ENCODE results near the gene CARD19. TPM values are rescaled to one million over a fixed set of nuclear protein-coding genes. Genes with fewer than 3 reads are reported as not detected.

CARD19 gene
- total RNA-seq, 1 donor from 2014 or later, result 35.8 TPM

DNA sequence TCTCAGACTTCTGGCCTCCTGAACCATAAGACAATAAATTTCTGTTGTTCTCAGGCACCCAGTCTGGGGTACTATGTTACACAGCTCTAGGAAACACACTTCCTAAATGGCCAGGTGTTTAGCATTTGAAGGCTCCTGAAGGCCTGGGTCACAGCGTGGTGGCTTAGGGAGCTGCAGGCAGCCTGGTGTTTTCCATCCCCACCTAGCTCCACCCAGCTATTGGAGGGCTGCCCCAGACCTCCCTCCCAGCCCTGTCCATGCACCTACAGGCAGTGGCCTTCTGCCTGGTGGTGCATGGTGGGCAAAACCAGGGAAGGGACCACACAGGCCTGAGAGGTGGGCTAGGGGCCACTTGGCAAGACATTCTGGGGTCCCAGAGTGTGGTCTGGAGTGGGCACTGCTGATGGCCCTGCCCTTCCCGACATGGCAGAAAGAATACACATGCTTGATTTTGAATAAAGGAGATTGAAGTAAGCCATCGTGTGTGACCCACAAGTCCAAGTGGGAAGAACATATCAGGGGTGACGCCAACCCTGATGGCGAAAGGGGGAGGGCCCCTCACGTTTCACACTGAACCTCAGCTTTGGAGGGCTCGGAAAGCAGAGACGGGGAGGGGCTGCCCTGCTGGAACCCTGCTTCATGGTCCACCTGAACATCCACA lies 38.8 kb upstream of the CARD19 start:
- TF ChIP-seq, protein P1, sequence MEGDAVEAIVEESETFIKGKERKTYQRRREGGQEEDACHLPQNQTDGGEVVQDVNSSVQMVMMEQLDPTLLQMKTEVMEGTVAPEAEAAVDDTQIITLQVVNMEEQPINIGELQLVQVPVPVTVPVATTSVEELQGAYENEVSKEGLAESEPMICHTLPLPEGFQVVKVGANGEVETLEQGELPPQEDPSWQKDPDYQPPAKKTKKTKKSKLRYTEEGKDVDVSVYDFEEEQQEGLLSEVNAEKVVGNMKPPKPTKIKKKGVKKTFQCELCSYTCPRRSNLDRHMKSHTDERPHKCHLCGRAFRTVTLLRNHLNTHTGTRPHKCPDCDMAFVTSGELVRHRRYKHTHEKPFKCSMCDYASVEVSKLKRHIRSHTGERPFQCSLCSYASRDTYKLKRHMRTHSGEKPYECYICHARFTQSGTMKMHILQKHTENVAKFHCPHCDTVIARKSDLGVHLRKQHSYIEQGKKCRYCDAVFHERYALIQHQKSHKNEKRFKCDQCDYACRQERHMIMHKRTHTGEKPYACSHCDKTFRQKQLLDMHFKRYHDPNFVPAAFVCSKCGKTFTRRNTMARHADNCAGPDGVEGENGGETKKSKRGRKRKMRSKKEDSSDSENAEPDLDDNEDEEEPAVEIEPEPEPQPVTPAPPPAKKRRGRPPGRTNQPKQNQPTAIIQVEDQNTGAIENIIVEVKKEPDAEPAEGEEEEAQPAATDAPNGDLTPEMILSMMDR (IDR thresholded peaks at IDR 0.05), result no peak
- Mint-ChIP-seq H3K4me1 (ENCODE audit: unreplicated experiment) (peaks cover 5% of the 10 kb centered on the region), H3K27me3 (ENCODE audit: unreplicated experiment) (peaks cover 15% of the 10 kb centered on the region), H3K27ac (ENCODE audit: unreplicated experiment) (no peak overlapping the region), H3K36me3 (ENCODE audit: unreplicated experiment) (no peaks in the 10 kb centered on the region), H3K9me3 (ENCODE audit: unreplicated experiment) (no peaks in the 10 kb centered on the region), H3K4me3 (ENCODE audit: unreplicated experiment) (no peak overlapping the region)
- no peak for DNase-seq (ENCODE audit: extremely low spot score, unreplicated experiment)

DNA sequence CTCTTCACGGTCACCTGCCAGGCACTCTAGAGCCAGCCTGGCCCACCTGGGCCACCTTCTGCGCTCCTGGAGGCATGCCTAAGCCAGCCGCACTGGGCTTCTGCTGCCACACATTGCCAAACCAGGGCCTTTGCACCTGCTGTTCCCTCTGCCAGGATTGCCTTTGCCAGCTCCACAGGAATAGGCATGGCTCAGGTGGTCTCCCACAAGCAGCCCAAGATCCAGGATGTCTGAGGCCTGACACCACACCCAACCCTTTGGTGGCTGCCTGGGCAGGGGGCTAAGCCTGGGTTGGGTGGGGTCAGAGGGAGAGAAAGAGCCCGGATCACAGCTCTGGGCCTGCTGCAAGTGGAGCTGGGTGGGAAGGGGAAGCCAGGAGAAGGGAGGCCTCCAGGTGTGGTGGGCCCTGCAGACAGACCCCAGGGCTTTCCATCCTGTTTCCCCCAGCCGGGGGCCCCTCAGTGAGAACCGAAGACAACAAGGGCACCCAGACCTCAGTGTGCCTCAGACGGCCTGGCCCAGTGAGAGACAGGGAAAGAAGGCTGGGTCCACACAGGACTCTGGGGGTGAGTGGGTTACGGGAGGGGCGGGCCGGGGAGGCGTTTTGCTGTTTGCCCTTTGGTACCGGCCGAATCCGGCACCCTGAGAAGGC lies 38.2 kb upstream of the CARD19 start:
- Mint-ChIP-seq H3K27me3 (ENCODE audit: unreplicated experiment) (peaks cover 15% of the 10 kb centered on the region), H3K9me3 (ENCODE audit: unreplicated experiment) (no peaks in the 10 kb centered on the region), H3K4me1 (ENCODE audit: unreplicated experiment) (peaks cover 5% of the 10 kb centered on the region), H3K36me3 (ENCODE audit: unreplicated experiment) (no peaks in the 10 kb centered on the region), H3K4me3 (ENCODE audit: unreplicated experiment) (peak overlapping the region; percentile 47), H3K27ac (ENCODE audit: unreplicated experiment) (no peak overlapping the region)
- no peak for DNase-seq (ENCODE audit: extremely low spot score, unreplicated experiment)
- TF ChIP-seq, protein P1 (IDR thresholded peaks at IDR 0.05), result no peak

DNA sequence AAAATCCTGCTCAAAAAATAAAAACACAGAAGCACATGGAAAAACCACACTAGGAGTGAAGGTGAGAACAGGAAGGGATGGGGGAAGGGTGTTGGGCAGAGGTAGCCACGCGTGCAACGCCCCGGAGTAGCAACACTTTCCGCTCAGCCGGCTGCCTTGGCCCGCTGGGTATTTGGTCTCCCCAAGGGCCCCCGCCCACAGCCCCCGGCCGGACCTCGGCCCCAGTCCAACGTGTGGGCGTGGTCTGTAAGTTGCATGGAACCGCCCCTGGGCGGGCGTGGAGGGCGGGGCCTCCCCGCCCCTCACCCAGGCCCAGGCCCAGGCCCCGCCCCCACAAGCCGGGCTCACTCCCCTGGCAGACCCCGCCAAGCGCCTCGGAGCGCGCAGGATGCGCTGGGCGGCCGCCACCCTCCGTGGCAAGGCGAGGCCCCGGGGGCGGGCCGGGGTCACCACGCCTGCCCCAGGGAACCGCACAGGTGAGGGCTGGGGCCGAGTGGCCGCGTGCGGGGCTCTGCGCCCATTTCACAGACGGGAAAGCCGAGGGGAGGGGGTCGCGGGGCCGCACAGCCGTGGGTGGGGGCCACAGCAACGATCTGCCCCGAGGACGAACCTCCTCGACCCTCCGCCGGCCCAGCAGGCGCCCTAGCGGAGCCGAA lies 37.5 kb upstream of the CARD19 start, which contains the start of gene SUSD3:
TSS of gene SUSD3 (plus strand) at position 347 of the 656 bp plus-strand sequence. CDS start at position 389, 42 bp downstream.
- no peak for DNase-seq (ENCODE audit: extremely low spot score, unreplicated experiment)
- Mint-ChIP-seq H3K4me1 (ENCODE audit: unreplicated experiment) (peaks cover 5% of the 10 kb centered on the region), H3K27me3 (ENCODE audit: unreplicated experiment) (peaks cover 15% of the 10 kb centered on the region), H3K36me3 (ENCODE audit: unreplicated experiment) (no peaks in the 10 kb centered on the region), H3K4me3 (ENCODE audit: unreplicated experiment) (peak within 1 kb of the TSS; percentile 47), H3K27ac (ENCODE audit: unreplicated experiment) (no peak within 1 kb of the TSS), H3K9me3 (ENCODE audit: unreplicated experiment) (no peaks in the 10 kb centered on the region)
- TF ChIP-seq, protein P1 (IDR thresholded peaks at IDR 0.05), result no peak

DNA sequence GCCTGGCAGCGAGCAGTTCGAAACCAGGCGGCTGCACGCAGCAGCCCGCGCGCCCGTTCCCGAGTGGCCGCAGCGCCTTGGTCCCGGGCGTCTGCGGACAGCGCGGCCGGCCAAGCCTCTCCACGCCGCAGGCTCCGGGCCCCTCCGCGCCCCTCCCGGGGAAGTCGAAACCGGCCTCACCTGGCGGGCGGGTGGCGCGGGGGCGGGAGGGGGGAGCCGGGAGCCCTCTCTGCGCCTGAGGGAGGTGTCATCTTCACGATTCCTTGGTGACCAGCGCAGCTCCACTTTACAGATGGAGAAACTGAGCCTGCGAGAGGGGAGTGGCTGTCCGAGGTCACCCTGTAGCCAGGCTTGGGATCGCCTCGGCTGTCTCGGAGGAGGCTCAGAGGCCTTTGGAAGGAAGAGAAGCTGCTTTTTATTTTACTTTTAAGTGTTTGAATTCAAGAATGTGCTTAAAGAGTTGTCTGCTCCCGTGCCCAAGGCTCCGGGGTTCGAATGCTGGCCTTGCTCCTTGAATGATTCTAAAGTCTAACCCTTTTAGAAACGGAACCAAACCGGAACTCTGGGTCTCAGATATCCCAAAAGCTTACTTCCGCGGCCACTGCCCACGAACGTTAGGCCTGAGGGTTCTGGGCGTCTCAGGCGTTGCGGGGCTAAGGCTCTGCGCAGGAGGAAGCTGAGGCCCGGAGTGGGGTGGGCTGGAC lies 36.9 kb upstream of the CARD19 start:
- DNase-seq (ENCODE audit: extremely low spot score, unreplicated experiment), result no peak
- Mint-ChIP-seq H3K4me1 (ENCODE audit: unreplicated experiment) (peaks cover 5% of the 10 kb centered on the region), H3K27ac (ENCODE audit: unreplicated experiment) (no peak overlapping the region), H3K27me3 (ENCODE audit: unreplicated experiment) (peaks cover 15% of the 10 kb centered on the region), H3K36me3 (ENCODE audit: unreplicated experiment) (no peaks in the 10 kb centered on the region), H3K9me3 (ENCODE audit: unreplicated experiment) (no peaks in the 10 kb centered on the region), H3K4me3 (ENCODE audit: unreplicated experiment) (no peak overlapping the region)
- TF ChIP-seq, protein P1 (IDR thresholded peaks at IDR 0.05), result no peak
